GM19099 (cell line): ENCODE measurements around the gene YWHAG.

Experiments used
- POLR2A ChIP-seq: IDR thresholded peaks from 3 replicates; pipeline ENCODE4 v1.6.1; 2011; ENCODE audit warnings: low read depth; ENCODE audit not compliant: insufficient read length; ENCODE audit errors: extremely low read depth

The YWHAG gene

DNA sequence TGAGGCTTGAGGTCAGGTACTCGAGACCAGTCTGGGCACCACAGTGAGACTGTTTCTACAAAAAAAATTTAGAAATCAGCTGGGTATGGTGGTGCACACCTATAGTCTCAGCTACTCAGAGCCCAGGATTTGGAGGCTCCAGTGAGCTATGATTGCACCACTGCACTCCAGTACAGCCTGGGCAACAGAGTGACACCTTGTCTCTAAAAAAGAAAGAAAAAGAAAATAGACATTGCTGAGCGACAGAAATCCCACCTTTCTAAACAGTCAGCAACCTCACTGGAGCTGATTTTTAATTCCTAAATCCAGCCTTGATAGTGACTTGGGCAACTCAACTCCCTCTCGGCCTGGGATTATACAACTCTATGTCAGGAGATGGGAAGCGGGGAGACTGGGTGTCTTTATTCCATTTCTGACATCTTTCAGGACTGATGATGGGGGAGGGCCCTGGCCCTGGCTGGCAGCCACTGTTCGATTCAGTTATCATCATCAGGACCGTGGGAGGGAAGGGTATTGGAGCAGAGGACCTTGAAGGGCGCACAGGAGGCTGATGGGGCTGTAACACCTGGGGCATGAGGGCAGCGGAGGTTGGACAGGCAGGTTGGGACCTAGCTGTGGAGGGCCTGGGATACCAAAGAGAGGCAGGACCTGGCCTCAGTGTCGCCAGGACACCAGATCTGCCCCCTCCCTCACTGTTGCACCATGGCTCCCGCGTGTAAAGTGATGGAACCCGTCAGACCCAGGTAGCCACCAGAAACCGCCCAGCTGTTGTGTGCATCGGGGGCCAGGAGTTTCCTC is 41.6 kb downstream of the YWHAG start:
- TF ChIP-seq POLR2A, result no peak

DNA sequence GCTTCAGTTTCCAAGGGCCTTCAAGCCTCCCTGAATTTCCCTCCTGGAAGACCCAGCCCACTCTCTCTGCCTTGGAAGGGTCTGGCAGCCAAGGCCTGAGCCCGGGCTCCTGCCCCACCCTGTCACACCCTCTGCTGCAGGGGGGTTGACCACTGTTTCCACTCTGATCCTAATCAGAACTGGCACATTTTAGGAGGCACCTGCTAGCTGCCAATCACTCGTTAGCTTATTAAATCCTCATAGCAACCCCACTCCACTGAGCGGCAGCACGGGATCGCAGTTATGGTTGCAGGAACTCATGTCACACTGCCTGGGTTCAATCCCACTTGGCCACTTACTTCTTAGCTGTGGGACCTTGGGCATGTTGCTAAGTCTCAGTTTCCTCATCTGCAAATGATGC is 43.4 kb downstream of the YWHAG start:
- TF ChIP-seq POLR2A, result no peak

DNA sequence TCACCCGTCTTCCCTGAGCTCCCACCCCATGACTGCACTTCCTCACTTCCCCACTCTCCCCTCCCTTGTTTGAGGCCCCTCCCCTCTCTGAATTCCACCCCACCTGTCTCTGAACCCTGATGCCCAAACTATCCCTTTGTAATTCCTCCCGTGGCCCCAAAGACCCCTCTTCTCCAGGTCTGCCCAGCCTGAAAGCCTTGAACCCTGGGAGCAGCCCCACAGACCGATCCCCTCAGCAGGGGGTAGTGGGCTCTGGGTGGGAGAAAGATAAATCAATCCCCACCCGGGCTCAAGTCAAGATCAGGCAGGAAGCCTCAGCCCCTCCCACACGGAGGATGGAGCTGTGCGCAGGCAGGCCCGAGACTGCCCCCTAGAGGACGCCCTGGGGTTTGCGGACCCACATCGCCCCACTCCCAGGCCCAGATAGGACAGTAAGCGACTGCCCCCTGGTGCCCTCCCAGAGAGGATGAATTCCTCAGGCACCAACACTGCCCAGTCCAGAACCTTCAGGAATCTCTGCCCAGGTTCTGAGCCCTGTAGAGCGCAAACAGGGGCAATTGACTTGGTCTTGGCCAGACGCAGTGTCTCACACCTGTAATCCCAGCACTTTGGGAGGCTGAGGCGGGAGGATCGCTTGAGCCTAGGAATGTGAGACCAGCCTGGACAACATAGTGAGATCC is 44.6 kb downstream of the YWHAG start:
- no peak for TF ChIP-seq POLR2A

DNA sequence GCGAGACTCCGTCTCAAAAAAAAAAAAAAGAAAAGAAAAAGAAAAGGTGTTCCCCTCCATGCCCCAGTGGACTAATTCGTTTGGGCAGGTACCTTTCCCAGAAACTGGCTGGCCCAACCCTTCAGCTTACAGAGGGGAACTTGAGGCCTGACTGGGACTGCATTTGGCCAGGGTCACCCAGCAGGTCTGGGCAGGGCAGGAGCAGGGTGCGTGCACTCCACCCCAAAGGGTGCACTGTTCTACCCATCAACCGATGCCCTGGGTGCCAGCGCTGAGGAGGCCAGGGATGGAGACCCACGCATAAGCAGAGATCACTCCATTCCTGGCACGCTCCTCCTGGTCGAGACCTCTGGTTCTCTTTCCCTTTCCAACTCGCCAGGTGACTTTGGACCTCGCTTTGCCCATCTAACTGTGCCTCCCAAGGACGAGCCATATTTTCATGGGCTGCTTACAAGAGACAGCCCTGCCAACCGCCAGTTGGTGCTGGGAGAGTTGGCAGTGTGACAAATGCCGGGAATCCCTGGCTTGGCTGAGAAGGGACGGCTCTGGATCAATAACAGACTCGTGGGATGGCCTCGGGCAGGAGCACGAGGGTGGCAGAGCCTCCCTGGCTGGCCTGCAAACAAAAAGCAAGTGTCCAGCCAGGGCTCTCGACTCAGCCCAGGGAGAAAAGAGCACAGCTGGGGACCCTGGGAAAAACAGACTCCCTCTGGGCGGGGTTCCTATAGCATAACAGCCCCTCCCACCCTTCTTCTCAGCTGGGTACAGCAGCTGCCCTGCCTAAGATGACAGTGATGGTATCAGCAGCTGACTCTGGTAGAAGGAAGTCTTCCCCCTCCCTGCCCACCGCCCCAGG is 48.5 kb downstream of the YWHAG start:
- no peak for TF ChIP-seq POLR2A

DNA sequence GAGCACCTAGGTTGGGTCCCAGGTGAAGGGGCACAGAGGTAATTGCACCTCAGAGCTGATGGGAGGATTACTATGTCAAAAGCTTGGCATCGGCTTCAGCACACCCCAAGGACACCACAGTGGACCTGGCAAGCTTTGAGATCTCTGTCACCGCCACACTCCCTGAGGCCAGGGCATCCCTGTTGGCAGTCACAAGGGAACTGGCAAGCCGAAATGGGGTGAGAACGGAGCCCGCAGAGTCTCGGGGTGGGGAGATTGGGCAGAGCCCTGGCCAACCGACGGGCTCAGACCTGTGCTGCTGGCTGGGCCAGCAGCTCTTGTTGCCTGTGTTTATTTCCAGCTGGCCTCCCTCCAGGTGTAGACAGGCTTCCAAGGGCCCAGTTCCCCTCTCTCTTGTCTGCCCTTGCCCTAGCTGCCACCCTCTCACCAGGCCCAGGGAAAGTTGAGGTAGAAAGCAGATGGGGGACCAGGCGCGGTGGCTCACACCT is 53.9 kb downstream of the YWHAG start:
- TF ChIP-seq POLR2A, result no peak

DNA sequence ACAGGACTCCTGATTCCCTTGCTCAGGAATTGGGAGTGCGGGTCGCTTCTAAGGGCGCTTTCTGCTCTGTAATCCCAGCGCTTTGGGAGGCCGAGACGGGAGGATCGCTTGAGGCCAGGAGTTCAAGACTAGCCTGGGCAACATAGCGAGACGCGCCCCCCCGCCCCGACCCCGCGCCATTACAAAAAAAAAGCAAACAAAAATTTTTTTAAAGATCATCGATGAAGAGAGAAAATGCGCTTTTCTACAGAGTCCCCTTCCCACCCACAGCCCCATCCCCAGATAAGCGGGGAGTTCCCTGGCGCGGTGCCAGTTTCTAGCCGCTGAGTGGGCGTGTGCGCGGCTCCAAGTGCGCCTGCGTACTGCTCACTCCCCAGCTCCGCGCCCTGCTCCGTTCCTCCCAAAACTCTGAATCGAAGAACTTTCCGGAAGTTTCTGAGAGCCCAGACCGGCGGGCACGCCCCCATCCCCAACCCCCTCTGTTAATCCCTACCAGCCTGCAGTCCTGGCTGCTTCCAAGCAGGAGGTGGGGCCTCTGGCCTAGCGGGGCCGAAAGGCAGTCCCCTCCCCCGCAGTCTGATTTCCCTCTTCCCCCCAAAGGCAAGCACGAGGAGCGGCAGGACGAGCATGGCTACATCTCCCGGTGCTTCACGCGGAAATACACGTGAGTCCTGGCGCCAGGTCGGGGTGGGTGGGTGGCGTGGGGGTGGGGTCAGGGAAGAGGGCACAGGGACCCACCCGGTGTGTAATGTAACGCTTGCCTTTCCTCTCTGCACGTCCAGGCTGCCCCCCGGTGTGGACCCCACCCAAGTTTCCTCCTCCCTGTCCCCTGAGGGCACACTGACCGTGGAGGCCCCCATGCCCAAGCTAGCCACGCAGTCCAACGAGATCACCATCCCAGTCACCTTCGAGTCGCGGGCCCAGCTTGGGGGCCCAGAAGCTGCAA is 55.3 kb downstream of the YWHAG start:
- TF ChIP-seq POLR2A, result no peak

DNA sequence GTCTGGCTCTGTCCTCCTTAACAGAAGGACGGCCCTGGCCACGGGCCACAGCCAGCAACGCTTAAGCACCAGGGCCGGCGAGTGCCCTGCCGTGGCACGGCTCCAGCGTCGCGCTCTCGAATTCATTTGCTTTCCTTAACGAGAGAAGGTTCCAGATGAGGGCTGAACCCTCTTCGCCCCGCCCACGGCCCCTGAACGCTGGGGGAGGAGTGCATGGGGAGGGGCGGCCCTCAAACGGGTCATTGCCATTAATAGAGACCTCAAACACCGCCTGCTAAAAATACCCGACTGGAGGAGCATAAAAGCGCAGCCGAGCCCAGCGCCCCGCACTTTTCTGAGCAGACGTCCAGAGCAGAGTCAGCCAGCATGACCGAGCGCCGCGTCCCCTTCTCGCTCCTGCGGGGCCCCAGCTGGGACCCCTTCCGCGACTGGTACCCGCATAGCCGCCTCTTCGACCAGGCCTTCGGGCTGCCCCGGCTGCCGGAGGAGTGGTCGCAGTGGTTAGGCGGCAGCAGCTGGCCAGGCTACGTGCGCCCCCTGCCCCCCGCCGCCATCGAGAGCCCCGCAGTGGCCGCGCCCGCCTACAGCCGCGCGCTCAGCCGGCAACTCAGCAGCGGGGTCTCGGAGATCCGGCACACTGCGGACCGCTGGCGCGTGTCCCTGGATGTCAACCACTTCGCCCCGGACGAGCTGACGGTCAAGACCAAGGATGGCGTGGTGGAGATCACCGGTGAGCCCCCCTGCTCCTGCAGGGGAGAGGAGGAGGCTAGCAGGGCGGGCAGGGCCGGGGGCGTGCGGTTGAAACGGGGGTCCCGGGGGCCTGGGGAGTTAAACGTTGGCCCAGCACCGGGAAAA is 56.2 kb downstream of the YWHAG start, which contains the start of gene HSPB1:
HSPB1 (plus strand) TSS at position 327 of the 855 bp plus-strand sequence; CDS start at position 367, 40 bp downstream.
- TF ChIP-seq POLR2A, result peak; percentile 70

DNA sequence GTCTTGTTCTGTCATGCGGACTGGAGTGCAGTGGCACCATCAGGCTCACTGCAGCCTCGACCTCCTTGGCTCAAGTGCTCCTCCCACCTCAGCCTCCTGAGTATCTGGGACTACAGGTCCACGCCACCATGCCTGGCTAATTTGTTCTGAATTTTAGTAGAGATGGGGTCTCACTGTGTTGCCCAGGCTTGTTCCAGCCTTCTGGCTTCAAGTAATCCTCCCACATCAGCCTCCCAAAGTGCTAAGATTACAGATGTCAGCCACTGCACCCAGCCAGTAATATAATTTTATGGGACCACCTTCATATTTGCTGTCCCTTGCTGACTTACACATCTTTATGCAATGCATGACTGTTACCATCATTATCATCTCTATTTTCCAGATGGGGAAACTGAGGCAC is 57.8 kb downstream of the YWHAG start:
- TF ChIP-seq POLR2A, result no peak

DNA sequence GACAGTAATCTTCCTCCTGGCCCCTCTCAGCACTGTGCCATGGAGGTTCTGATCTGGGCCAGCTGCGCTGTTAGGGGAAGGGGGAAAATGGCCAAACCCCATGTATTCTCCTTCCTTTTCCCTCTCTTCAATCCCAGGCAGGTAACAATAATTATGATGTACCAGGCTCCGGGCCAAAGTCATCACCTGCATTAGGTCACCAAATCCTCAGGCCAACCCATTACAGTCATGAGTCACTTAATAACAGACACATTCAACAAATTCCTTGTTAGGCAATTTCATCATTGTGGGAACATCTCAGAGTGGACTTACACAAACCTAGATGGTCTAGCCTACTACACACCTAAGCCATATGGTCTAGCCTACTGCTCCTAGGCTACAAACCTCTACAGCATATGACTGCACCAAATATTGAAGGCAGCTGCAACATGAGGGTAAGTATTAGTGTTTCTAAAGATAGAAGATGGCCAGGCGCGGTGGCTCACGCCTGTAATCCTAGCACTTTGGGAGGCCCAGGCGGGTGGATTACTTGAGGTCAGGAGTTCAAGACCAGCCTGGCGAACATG is 58.5 kb downstream of the YWHAG start:
- TF ChIP-seq POLR2A, result no peak

DNA sequence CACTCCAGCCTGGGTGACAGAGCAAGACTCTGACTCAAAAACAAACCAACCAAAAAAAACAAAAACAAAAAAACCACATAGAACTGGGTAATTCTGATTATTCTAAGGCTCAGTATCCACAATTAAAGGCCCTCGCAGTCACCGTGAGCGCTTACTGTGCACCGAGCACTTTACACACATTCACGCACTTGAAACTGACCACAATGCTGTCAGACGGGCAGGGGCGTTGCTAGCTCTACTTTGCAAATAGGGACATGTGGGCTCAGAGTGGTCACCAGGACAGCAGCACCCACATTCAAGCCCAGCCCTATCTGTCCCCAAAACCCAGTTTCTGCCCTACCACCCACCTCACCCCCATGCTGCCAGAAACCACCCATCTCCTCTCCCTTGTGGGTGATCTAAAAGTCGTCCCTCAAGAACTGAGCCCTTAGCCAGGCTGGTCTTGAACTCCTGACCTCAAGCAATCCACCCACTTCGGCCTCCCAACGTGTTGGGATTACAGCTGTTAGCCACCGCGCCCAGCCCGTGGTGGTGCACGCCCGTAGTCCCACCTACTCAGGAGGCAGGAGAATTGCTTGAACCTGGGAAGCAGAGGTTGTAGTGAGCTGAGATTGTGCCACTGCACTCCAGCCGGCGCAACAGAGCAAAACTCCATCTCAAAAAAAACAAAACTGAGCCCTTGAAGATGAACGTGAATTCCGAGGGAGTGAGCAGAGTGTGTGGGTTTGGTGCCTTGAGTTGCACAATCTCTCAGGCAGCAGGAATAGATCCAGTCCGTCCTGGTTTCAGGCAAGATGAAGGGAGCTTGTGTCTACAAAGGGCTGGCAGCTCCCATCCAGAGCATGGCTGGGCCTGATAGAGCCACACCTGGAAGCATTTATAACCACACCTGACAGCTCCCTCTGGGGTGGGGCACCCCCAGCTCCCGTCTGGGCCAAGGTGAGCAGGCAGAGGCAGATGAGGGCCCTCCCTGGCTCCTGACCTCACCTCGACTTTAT is 61.7 kb downstream of the YWHAG start:
- no peak for TF ChIP-seq POLR2A

DNA sequence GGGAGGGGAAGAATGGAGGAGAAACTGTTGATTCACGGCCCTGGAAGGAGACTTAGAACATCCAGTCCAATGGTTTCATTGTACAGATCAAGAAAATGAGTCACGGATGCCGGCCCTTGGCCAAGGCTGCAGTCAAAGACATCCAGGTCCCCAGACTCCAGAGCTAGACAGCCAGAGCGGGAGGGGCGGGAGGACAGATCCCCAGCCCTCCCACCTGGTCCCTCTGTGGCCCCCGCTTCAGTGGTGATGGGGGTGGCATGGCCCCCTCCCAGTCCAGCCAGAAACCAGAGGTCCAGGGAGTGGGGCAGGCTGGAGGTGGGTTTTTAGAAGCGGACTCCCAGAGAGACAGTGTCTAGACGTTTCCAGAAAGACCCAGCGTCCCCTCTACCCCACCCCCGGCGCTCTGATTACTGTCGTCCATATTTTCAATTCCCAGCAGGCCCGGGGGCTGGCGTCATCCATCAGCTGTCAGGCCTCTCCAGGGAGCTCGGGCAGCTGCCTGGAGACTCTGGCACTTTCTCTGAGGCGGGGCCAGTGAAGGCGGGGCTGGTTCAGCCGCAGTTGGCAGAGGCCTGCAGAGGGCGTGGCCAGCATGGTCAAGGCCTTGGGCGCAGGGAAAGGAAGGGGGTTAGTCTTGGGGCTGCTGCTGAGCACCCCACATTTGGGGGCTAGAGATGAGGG is 64.3 kb downstream of the YWHAG start:
- TF ChIP-seq POLR2A, result no peak
